AG04449 (cell line): ENCODE measurements around the gene EPHA6.

Experiments used
- CTCF ChIA-PET: fragments of 350-600 bp; formaldehyde crosslinking; extraction: SDS; loops from one replicate; lab custom pipeline; 2021; ENCODE audit warnings: antibody characterized with exemption; lab: Yijun Ruan, JAX
- POLR2A ChIA-PET: fragments of 400-600, 350-600 bp; formaldehyde crosslinking; extraction: SDS; loops from one replicate; lab custom pipeline; 2020; ENCODE audit warnings: antibody characterized with exemption, inconsistent platforms; lab: Yijun Ruan, JAX
- DNase-seq: peaks from one replicate; pipeline ENCODE4 v3.0.0-alpha.2; 2010; ENCODE audit warnings: low read depth, low spot score
- H3K4me3 ChIP-seq: 2 replicates; pipeline ENCODE4 v1.5.1; 2011; ENCODE audit warnings: low read depth, mild to moderate bottlenecking, control low read depth, low read length
- TF ChIP-seq, protein P1 (sequence below): IDR thresholded peaks from one replicate; pipeline ENCODE4 v1.5.1; 2011; ENCODE audit warnings: mild to moderate bottlenecking, moderate library complexity, low read length, control low read depth, inconsistent platforms; ENCODE audit not compliant: insufficient read depth; ENCODE audit errors: missing control alignments

The EPHA6 gene

DNA sequence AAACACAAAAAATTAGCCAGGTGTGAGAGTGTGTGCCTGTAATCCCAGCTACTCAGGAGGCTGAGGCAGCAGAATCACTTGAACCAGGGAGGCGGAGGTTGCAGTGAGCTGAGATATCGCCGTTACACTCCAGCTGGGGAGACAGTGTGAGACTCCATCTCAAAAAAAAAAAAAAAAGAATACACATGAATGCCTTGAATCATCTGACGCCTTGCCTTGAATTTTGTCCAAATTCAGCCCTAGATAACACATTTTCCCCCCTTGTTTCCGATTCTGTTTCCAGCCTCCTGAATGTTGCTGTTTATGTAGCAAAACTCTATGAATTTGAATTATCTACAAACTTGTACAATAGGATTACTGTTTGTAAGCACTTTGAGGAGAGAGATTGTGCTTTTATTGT is 851.5 kb downstream of the EPHA6 start:
- CTCF ChIA-PET: no interaction called here
- POLR2A ChIA-PET: no interaction called here
- TF ChIP-seq, protein P1, sequence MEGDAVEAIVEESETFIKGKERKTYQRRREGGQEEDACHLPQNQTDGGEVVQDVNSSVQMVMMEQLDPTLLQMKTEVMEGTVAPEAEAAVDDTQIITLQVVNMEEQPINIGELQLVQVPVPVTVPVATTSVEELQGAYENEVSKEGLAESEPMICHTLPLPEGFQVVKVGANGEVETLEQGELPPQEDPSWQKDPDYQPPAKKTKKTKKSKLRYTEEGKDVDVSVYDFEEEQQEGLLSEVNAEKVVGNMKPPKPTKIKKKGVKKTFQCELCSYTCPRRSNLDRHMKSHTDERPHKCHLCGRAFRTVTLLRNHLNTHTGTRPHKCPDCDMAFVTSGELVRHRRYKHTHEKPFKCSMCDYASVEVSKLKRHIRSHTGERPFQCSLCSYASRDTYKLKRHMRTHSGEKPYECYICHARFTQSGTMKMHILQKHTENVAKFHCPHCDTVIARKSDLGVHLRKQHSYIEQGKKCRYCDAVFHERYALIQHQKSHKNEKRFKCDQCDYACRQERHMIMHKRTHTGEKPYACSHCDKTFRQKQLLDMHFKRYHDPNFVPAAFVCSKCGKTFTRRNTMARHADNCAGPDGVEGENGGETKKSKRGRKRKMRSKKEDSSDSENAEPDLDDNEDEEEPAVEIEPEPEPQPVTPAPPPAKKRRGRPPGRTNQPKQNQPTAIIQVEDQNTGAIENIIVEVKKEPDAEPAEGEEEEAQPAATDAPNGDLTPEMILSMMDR: no peak
- no peak for DNase-seq
- H3K4me3 ChIP-seq: no peak overlapping the region

DNA sequence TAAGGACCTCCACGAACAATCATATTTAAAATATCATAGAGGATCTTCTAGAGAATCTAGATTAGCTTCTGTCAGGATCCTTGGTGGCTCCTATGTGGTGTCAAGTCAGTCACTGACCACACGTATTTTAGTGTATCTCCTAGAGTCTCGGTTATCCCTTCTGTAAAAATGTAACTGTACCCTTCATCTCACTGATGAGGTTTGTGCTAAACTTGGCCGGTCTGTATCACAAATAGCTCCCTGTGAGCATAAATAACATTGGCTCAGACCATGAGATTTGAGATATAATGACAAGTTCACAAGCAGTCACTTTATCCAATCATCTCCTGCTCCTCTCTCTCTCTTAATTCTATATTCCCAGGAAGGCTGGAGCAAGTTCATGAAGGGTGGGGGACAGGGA is 856.6 kb downstream of the EPHA6 start:
- ChIA-PET CTCF (no interaction called here), POLR2A (no interaction called here)
- H3K4me3 ChIP-seq: no peak overlapping the region
- DNase-seq: no peak
- TF ChIP-seq, protein P1: no peak

DNA sequence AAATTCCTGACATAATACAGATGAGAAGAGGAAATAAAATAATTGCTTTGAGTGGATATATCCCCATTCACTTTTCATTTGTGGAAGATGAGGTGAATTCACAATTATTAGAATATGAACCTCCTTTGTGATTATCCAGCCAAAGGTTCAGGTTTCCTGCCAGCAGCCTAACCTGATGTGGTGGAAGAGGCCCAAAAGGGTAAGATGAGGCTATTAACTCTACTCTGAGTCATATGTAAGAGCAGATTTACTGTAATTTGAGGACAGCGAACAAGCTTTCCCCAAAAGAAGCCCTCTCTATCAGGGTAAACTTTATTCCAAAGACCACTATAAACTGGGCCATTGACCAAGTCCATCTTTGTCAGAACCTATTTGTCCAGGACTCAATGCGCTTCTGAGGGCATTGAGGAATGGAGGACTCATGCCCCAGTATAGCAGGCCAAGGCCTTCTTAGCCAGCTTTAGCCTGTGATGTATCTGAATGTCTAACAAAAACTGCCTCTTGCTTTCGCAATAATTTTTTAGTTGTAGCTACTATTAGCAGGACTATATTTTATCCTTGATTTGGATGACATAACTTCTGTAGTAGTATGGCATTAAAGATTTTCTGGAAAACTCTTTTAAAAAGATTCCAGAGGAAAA is 859.1 kb downstream of the EPHA6 start:
- TF ChIP-seq, protein P1: no peak
- CTCF ChIA-PET: no interaction called here
- H3K4me3 ChIP-seq: no peak overlapping the region
- POLR2A ChIA-PET: no interaction called here
- DNase-seq: no peak

DNA sequence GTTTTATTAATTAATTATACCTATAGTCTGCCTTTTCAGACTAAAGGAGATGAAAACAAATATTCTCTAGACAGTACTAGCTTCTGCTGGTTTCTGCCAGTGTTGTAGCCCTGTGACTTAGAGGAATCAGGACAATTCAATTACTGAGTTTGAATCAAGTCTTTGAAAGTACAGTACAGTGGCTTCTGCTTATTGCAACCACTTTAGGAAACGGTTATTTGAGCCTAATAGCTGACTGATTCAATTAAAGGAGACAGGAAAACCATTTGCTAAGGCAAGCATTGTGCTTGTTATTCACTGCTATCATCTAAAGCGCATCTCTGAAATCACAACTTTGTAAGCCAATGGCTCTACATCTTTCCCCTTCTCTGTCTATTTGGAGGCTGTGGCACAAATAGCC is 860.1 kb downstream of the EPHA6 start:
- POLR2A ChIA-PET: no interaction called here
- TF ChIP-seq, protein P1: no peak
- H3K4me3 ChIP-seq: no peak overlapping the region
- no peak for DNase-seq
- CTCF ChIA-PET: no interaction called here

DNA sequence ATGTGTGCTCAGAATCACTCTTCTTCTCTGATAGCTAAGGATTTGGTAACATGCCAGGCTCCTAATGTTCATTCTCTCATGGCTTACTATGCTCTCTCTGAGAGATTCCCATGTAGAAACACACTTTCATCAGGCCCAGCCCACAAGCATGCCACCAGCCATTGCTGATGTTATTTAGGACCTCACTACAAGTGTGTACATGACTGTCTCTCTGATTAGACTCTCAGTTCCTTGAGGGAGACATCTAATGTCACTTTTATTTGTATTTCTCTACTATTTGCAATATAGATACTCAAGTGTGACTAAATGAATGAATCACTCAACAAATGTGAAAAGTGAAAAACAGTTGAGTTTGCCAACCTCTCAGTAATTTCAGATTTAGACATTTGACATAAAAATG is 865.8 kb downstream of the EPHA6 start:
- no peak for DNase-seq
- ChIA-PET POLR2A (no interaction called here), CTCF (no interaction called here)
- no peak overlapping the region for H3K4me3 ChIP-seq
- TF ChIP-seq, protein P1: no peak

DNA sequence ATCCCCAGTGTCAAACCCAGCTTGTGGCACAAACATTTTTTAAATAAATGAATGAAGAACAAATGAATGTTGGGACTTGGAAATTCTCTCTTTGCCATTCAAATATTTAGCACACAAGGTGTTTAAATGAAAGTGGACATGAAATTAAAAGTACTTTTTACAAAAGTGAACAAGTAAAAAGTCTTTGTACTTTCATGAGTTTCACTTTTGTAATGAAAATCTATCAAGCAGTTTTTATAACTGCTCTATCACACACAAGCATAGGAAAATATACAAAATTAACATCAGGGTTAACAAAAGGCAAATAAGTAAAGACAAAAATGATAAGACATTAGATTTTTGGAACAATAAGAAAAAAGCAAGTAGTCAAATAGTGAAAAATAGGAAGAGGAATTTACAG is 866.3 kb downstream of the EPHA6 start:
- DNase-seq: no peak
- POLR2A ChIA-PET: no interaction called here
- H3K4me3 ChIP-seq: no peak overlapping the region
- CTCF ChIA-PET: no interaction called here
- TF ChIP-seq, protein P1: no peak
